Measurements from ENCODE around the gene PPP1R26. TPM values are rescaled to one million over a fixed set of nuclear protein-coding genes. Genes with fewer than 3 reads are reported as not detected.
"Not testable (repeated sequence)": the region's sequence is repeated elsewhere in the genome, so short reads cannot be mapped to it uniquely, and the experiment has no call there.

The PPP1R26 gene
- total and polyA plus RNA-seq, 9 donors = 3.4 to 19.9 (median 14.7) TPM

GRCh38 chr9:135439916-135440315 lies 39.7 kb upstream of the PPP1R26 start:
- H3K27ac ChIP-seq = no peak overlapping the region
- no peaks in the 10 kb centered on the region for H3K27me3 ChIP-seq
- H3K4me3 ChIP-seq = no peak overlapping the region
- H3K9me3 ChIP-seq = no peaks in the 10 kb centered on the region
- peaks cover 6% of the 10 kb centered on the region for H3K4me1 ChIP-seq (ENCODE audit: insufficient read depth)
- 83 to 89% (median 88%) methylated on average over 12 of the region's 12 CpGs for WGBS, 3 donors
- H3K36me3 ChIP-seq = no peaks in the 10 kb centered on the region
- TF ChIP-seq EP300 (IDR thresholded peaks at IDR 0.05) (no peak), POLR2A (IDR thresholded peaks at IDR 0.05) (no peak), CTCF (IDR thresholded peaks at IDR 0.05) (no peak)
- no peak for DNase-seq
- intact Hi-C loops (cut with DNase I) = loop anchor here in 2 of 4 donors (5.0 to 10.0 kb wide), 2 partner anchors 37 to 1115 kb away; partner anchors contain the start of genes PPP1R26 (in 1 of the 2) and RXRA (in 1 of the 2)

DNA sequence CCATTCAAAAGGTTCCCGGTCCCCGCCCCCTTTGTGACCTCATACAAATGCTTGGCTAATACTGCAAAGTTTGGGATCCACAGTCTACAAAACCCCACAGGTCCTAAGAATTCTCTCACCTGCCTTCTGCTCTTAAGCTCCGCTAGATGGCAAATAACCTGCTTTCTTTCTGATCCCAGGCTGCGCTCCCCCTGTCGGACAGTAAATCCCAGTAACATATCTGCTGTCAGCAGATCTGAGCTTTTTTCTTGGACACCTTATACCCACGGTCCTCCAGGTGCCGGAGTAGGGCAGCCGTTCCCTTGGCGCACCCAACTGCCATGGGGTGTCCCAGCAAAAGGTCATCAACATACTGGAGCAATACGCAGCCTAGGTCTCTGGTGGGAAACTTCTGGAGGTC lies 39.0 kb upstream of the PPP1R26 start:
- 32 to 58% (median 55%) methylated on average over 10 of the region's 10 CpGs for WGBS, 3 donors
- no peaks in the 10 kb centered on the region for H3K36me3 ChIP-seq

GRCh38 chr9:135441105-135442071 lies 38.2 kb upstream of the PPP1R26 start:
- intact Hi-C loops (cut with DNase I) = loop anchor here in 1 of 4 donors (5.0 kb wide), 1 partner anchor 36 kb away; the partner anchor contains the start of gene PPP1R26
- 6 to 14% (median 7%) methylated on average over 23 of the region's 23 CpGs for WGBS, 3 donors
- H3K27me3 ChIP-seq; H3K36me3 ChIP-seq; H3K4me1 ChIP-seq (ENCODE audit: insufficient read depth); H3K9me3 ChIP-seq; H3K4me3 ChIP-seq: not testable (repeated sequence)
- peak; percentile 77 to 86 (median 84) for DNase-seq
- peak overlapping the region in 1 of 2 donors; percentile 69 for H3K27ac ChIP-seq

More for the DNA sequence above, 39.0 kb upstream of the PPP1R26 start:
- TF ChIP-seq POLR2A (IDR thresholded peaks at IDR 0.05) (no peak), EP300 (IDR thresholded peaks at IDR 0.05) (no peak), CTCF (IDR thresholded peaks at IDR 0.05) (no peak)
- no peak overlapping the region for H3K4me3 ChIP-seq
- H3K9me3 ChIP-seq = no peaks in the 10 kb centered on the region
- peak in 1 of 5 donors; percentile 15 for DNase-seq
- H3K4me1 ChIP-seq (ENCODE audit: insufficient read depth) = peaks cover 6% of the 10 kb centered on the region
- peak overlapping the region in 1 of 2 donors; percentile 69 for H3K27ac ChIP-seq
- H3K27me3 ChIP-seq = no peaks in the 10 kb centered on the region
- intact Hi-C loops (cut with DNase I) = loop anchor here in 1 of 4 donors (5.0 kb wide), 1 partner anchor 37 kb away; the partner anchor contains the start of gene PPP1R26

DNA sequence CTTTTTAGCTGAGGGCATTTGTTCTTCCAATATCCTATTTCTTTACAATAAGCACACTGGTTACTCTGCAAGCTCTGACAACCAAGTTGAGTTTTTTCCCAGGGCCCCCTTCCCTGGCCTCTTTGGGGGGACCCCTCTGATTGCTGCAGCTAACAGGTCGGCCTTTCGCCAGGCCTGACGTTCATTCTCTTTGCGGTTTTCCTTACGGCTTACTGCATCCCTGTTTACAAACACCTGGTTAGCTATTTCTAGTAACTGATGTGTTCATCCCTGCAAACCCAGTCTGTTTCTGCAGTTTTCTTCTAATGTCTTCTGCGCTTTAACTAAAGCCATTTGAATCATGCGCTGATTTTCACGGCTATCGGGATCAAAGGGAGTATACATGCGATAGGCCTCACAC lies 37.5 kb upstream of the PPP1R26 start:
- Histone ChIP-seq H3K27ac (peak overlapping the region in 1 of 2 donors; percentile 64), H3K27me3 (no peaks in the 10 kb centered on the region), H3K4me1 (ENCODE audit: insufficient read depth) (peaks cover 6% of the 10 kb centered on the region), H3K4me3 (no peak overlapping the region), H3K36me3 (no peaks in the 10 kb centered on the region), H3K9me3 (no peaks in the 10 kb centered on the region)
- TF ChIP-seq CTCF (IDR thresholded peaks at IDR 0.05) (no peak), POLR2A (IDR thresholded peaks at IDR 0.05) (no peak), EP300 (IDR thresholded peaks at IDR 0.05) (no peak)
- 13 to 26% (median 17%) methylated on average over 10 of the region's 10 CpGs for WGBS, 3 donors
- peak; percentile 43 to 62 (median 58) for DNase-seq
- intact Hi-C loops (cut with DNase I) = loop anchor here in 1 of 4 donors (5.0 kb wide), 1 partner anchor 35 kb away; the partner anchor contains the start of gene PPP1R26
